Fibroblast of lung (primary cell): ENCODE measurements around the gene CENPX.

ENCODE experiments used
- CTCF ChIP-seq, 2 donors: IDR thresholded peaks in 1 of 2; conservative IDR thresholded peaks in 1 of 2; 1 replicate in 1 of 2; 2 replicates in 1 of 2; pipeline ENCODE4 v1.5.1; 2011 to 2012; ENCODE audit warnings: low read length in 2 of 2, control low read depth in 1 of 2, inconsistent platforms in 1 of 2, low read depth in 1 of 2, mild to moderate bottlenecking in 1 of 2
- EZH2 ChIP-seq: IDR thresholded peaks from 2 replicates; pipeline ENCODE4 v1.5.1; 2012; ENCODE audit warnings: low read length, control low read depth, mild to moderate bottlenecking; ENCODE audit errors: missing control alignments

GRCh38 chr17:82031885-82032627 is 9.4 kb upstream of the CENPX start:
- TF ChIP-seq CTCF (conservative IDR thresholded peaks at IDR 0.05 in 1 of 2, IDR thresholded peaks at IDR 0.05 in 1 of 2; ENCODE audit: low read depth in 1 of 2, low read length in 2 of 2): no peak
- TF ChIP-seq EZH2: no peak
